Activated CD4-positive, alpha-beta T cell treated with anti-CD3 and anti-CD28 coated beads, Interleukin-2, amount 10 ng/mL, durations not matched to agents 7 days and 5 days (primary cell): ENCODE measurements around the gene TUFT1. TPM values are rescaled to one million over a fixed set of nuclear protein-coding genes. Genes with fewer than 3 reads are reported as not detected.

Experiments
- CTCF ChIA-PET: fragments of 350-600 bp; sonication (Branson Sonifier 250); formaldehyde crosslinking; loops from one replicate; lab custom pipeline; 2021; ENCODE audit warnings: antibody characterized with exemption; lab: Charles Lee
- POLR2A ChIA-PET: fragments of 350-600 bp; sonication (Branson Sonifier 250); formaldehyde crosslinking; loops from one replicate; lab custom pipeline; 2021; ENCODE audit warnings: antibody characterized with exemption; lab: Charles Lee
- DNase-seq: peaks from one replicate; pipeline ENCODE4 v3.0.0-alpha.2; 2020
- H3K27ac Mint-ChIP-seq: one replicate; pipeline ENCODE4 v1.8.0; 2021; ENCODE audit warnings: mild to moderate bottlenecking, moderate library complexity, mixed read lengths
- H3K27me3 Mint-ChIP-seq: one replicate; pipeline ENCODE4 v1.8.0; 2021; ENCODE audit warnings: mixed read lengths
- H3K36me3 Mint-ChIP-seq: one replicate; pipeline ENCODE4 v1.8.0; 2021; ENCODE audit warnings: low read depth, mixed read lengths
- H3K4me1 Mint-ChIP-seq: one replicate; pipeline ENCODE4 v1.8.0; 2021; ENCODE audit warnings: mixed read lengths
- H3K4me3 Mint-ChIP-seq: one replicate; pipeline ENCODE4 v1.8.0; 2021; ENCODE audit warnings: mild to moderate bottlenecking, moderate library complexity, mixed read lengths
- H3K9me3 Mint-ChIP-seq: one replicate; pipeline ENCODE4 v1.8.0; 2021; ENCODE audit warnings: mixed read lengths
- total RNA-seq, 2 experiments: library from RNA; stranded (reverse); gene quantifications; one replicate each; pipeline ENCODE4 v1.2.3, GENCODE V29; 2021

Gene TUFT1
- total RNA-seq, result 1 to 10 TPM; 1.9 to 2.2 TPM

DNA sequence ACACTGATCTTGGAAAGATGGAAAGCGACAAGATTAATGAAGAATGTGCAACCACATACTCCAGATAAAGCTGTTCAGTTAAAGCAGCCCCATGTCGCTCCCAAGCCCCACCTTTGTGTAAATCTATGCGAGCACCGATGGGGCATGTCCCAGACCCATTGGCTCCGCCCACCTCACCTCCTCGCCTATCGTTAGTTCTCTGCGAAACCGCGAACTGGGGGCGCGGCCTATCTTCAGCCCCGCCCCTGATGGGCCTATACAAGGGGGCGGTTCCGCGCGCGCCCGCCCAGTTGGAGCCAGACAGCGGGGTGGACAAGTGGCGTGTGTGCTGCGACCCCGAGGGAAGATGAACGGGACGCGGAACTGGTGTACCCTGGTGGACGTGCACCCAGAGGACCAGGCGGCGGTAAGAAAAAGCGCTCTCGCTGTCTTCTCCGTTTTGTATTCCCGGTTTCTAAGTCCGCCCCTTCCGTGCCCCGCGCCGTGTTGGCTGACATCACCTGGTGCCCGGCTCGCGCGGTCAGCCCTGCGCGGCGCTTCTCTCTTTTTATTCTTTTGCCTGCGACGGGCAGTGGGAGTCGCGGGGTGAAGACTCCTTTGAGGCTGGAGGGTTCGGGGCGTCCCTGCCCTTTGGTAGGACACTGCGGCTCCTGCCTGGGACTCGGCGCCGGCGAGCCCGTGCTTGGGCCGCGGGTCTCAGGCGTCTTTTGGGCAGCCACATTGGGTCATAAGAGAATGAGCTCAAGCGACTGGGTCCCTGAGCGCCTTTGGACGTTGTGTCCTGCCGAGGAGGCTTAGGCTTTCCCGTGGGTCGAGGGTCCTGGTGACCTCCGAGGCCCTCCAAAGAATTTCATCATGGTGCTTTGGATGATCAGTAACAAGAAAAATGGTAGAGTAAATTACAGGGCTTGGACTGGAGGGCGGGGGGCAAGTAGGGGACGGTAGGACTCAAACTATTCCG, at the start of gene TUFT1:
TSS of gene TUFT1 (plus strand) at position 289 of the 961 bp plus-strand sequence. CDS start at position 347, 58 bp downstream.
- Mint-ChIP-seq H3K27ac (peak within 1 kb of the TSS; percentile 78), H3K9me3 (no peaks in the 10 kb centered on the region), H3K36me3 (no peaks in the 10 kb centered on the region), H3K27me3 (peaks cover 10% of the 10 kb centered on the region), H3K4me1 (peaks cover 26% of the 10 kb centered on the region), H3K4me3 (peak within 1 kb of the TSS; percentile 86)
- CTCF ChIA-PET, result interaction anchor here (0.5 to 1.5 kb wide), 8 partner anchors 11 to 297 kb away, joined by 3 to 5 read pairs (median 3); no protein-coding TSS in a partner anchor
- POLR2A ChIA-PET, result interaction anchor here (0.6 to 0.7 kb wide), 2 partner anchors 96 to 359 kb away, joined by 3 read pairs; no protein-coding TSS in a partner anchor
- peak; percentile 95 for DNase-seq

DNA sequence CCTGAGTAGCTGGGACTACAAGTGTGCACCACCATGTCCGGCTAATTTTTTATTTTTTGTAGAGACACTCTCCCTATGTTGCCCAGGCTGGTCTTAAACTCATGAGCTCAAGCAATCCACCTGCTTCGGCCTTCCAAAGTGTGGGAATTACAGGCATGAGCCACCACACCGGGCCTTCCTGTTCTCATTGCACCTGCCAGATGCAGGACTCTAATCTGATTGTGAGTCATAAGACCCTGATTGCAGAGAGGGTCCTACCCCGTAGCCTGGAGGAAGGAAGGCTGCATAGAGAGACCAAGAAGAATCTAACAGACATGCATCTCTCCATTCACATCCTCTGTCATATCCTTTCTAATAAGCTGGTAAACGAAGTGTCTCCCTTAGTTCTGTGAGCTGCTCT, 48.5 kb upstream of the TUFT1 start:
- H3K36me3 Mint-ChIP-seq, result no peaks in the 10 kb centered on the region
- ChIA-PET POLR2A (no interaction called here), CTCF (interaction anchor here (0.5 kb wide), 1 partner anchor 73 kb away, joined by 3 read pairs; no protein-coding TSS in a partner anchor)
- H3K27ac Mint-ChIP-seq, result no peak overlapping the region
- H3K27me3 Mint-ChIP-seq, result peaks cover 2% of the 10 kb centered on the region
- no peak overlapping the region for H3K4me3 Mint-ChIP-seq
- no peak for DNase-seq
- no peaks in the 10 kb centered on the region for H3K4me1 Mint-ChIP-seq
- H3K9me3 Mint-ChIP-seq, result no peaks in the 10 kb centered on the region

- Mint-ChIP-seq H3K4me3 (no peak overlapping the region), H3K4me1 (no peaks in the 10 kb centered on the region), H3K36me3 (no peaks in the 10 kb centered on the region), H3K27ac (no peak overlapping the region), H3K9me3 (no peaks in the 10 kb centered on the region), H3K27me3 (peaks cover 2% of the 10 kb centered on the region)
- ChIA-PET CTCF (interaction anchor here (0.5 kb wide), 1 partner anchor 74 kb away, joined by 3 read pairs; no protein-coding TSS in a partner anchor), POLR2A (no interaction called here)
- no peak for DNase-seq
These were observed 48.0 kb upstream of the TUFT1 start for GRCh38 chr1:151492120-151492519.

- CTCF ChIA-PET, result interaction anchor here (1.1 to 2.1 kb wide), 3 partner anchors 10 to 44 kb away, joined by 3 to 7 read pairs (median 3); no protein-coding TSS in a partner anchor
- no peak overlapping the region for H3K27ac Mint-ChIP-seq
- no peaks in the 10 kb centered on the region for H3K4me1 Mint-ChIP-seq
- no peak overlapping the region for H3K4me3 Mint-ChIP-seq
- no peaks in the 10 kb centered on the region for H3K9me3 Mint-ChIP-seq
- no peaks in the 10 kb centered on the region for H3K36me3 Mint-ChIP-seq
- POLR2A ChIA-PET, result interaction anchor here (0.6 kb wide), 1 partner anchor 1394 kb away, joined by 3 read pairs; no protein-coding TSS in a partner anchor
- no peak for DNase-seq
- H3K27me3 Mint-ChIP-seq, result peaks cover 2% of the 10 kb centered on the region
These were observed 47.1 kb upstream of the TUFT1 start for GRCh38 chr1:151493042-151493441.

DNA sequence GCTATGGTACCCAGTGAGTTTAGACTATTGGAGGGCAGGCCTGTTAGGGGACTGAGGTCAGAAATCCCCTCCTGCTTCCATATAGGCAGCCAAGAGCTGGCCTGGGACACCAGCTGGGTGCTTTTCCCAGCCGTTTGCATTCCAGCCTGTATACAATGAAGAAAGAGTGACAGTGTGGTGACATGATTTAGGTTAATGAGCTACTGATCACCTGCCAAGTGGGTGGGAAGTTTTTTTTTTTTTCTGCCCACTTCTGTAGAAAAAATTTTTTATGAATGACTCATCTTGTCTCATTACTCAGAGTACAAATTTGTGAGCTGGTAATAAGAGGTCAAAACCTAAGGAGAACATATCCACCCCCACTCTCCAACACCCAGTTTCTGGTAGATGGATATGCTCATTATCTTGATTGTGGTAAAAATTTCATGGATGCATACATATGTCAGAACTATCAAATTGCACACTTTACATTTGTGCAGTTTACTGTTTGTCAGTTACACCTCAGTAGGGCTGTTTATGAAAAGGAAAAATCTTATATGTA, 45.3 kb upstream of the TUFT1 start:
- H3K4me1 Mint-ChIP-seq, result no peaks in the 10 kb centered on the region
- H3K4me3 Mint-ChIP-seq, result no peak overlapping the region
- POLR2A ChIA-PET, result no interaction called here
- DNase-seq, result no peak
- H3K27ac Mint-ChIP-seq, result no peak overlapping the region
- H3K36me3 Mint-ChIP-seq, result no peaks in the 10 kb centered on the region
- peaks cover 4% of the 10 kb centered on the region for H3K27me3 Mint-ChIP-seq
- H3K9me3 Mint-ChIP-seq, result no peaks in the 10 kb centered on the region
- CTCF ChIA-PET, result interaction anchor here (0.6 to 2.1 kb wide), 7 partner anchors 11 to 304 kb away, joined by 3 to 7 read pairs (median 3); partner anchors contain the start of gene CGN

- H3K4me1 Mint-ChIP-seq, result no peaks in the 10 kb centered on the region
- peaks cover 4% of the 10 kb centered on the region for H3K27me3 Mint-ChIP-seq
- H3K9me3 Mint-ChIP-seq, result no peaks in the 10 kb centered on the region
- DNase-seq, result no peak
- ChIA-PET CTCF (interaction anchor here (0.6 kb wide), 1 partner anchor 185 kb away, joined by 3 read pairs; no protein-coding TSS in a partner anchor), POLR2A (no interaction called here)
- H3K4me3 Mint-ChIP-seq, result no peak overlapping the region
- no peak overlapping the region for H3K27ac Mint-ChIP-seq
- no peaks in the 10 kb centered on the region for H3K36me3 Mint-ChIP-seq
These were observed 44.8 kb upstream of the TUFT1 start for GRCh38 chr1:151495316-151495715.

- H3K9me3 Mint-ChIP-seq, result no peaks in the 10 kb centered on the region
- H3K36me3 Mint-ChIP-seq, result no peaks in the 10 kb centered on the region
- H3K27me3 Mint-ChIP-seq, result peaks cover 2% of the 10 kb centered on the region
- H3K27ac Mint-ChIP-seq, result no peak overlapping the region
- no peak overlapping the region for H3K4me3 Mint-ChIP-seq
- H3K4me1 Mint-ChIP-seq, result no peaks in the 10 kb centered on the region
- ChIA-PET CTCF (interaction anchor here (1.0 to 1.1 kb wide), 2 partner anchors 10 to 23 kb away, joined by 3 to 4 read pairs; no protein-coding TSS in a partner anchor), POLR2A (no interaction called here)
- no peak for DNase-seq
These were observed 40.7 kb upstream of the TUFT1 start for GRCh38 chr1:151499365-151499764.

- CTCF ChIA-PET, result interaction anchor here (1.0 to 1.1 kb wide), 2 partner anchors 10 to 24 kb away, joined by 3 to 4 read pairs; no protein-coding TSS in a partner anchor
- no peaks in the 10 kb centered on the region for H3K9me3 Mint-ChIP-seq
- POLR2A ChIA-PET, result no interaction called here
- H3K4me3 Mint-ChIP-seq, result no peak overlapping the region
- no peak for DNase-seq
- H3K27me3 Mint-ChIP-seq, result peaks cover 2% of the 10 kb centered on the region
- H3K27ac Mint-ChIP-seq, result no peak overlapping the region
- H3K4me1 Mint-ChIP-seq, result no peaks in the 10 kb centered on the region
- H3K36me3 Mint-ChIP-seq, result no peaks in the 10 kb centered on the region
These were observed 40.2 kb upstream of the TUFT1 start for GRCh38 chr1:151499930-151500329.

DNA sequence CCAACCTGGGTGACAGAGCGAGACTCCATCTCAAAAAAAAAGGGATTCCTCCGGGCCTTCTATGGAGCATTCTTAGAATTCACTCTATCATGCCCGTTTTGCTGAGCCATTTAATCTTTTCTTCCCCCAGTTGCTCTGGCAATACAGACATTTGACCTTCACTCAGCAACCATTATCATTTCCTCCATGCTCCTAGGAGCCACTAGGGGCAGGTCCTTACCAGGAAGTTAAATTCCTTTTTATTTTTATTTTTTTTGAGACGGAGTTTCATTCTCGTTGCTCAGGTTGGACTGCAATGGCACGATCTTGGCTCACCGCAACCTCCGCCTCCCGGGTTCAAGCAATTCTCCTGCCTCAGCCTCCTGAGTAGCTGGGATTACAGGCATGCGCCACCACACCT, 38.6 kb upstream of the TUFT1 start:
- no peak overlapping the region for H3K27ac Mint-ChIP-seq
- ChIA-PET CTCF (interaction anchor here (1.2 to 1.6 kb wide), 2 partner anchors 9 to 38 kb away, joined by 3 to 4 read pairs; partner anchors contain the start of gene TUFT1), POLR2A (no interaction called here)
- DNase-seq, result no peak
- no peak overlapping the region for H3K4me3 Mint-ChIP-seq
- no peaks in the 10 kb centered on the region for H3K9me3 Mint-ChIP-seq
- H3K4me1 Mint-ChIP-seq, result no peaks in the 10 kb centered on the region
- no peaks in the 10 kb centered on the region for H3K36me3 Mint-ChIP-seq
- H3K27me3 Mint-ChIP-seq, result peaks cover 5% of the 10 kb centered on the region

DNA sequence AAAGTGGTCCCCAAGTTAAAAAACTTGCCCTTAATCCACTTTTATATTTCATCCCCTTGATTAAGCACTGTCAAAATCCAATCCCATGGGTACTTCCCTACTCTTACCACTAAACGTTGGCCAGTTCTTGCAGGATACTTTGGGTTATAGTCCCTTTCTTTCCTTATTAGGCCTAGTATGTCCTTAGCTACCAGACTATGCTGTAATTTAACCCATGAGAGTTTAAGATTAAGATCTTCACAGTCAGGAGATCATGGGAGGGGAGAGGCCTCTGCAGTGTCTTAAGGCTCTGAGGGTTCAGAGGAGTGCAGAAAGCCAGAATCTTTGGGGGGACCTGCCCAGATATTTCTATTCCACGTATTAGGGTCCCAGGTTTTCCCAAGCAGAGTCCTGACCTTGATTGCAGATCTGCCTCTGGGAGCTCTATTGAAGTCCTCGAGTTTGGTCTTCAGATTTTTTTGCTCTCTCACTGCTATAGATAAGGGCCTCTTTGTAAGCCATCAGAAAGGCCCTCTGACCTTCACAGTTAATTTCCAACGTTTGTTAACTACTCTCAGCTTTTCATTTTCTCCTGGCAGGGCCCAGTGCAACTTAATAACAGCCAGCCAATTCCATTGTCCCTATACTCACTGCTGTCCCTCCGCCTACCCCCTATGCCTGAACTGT, 37.9 kb upstream of the TUFT1 start:
- H3K36me3 Mint-ChIP-seq, result no peaks in the 10 kb centered on the region
- no peak for DNase-seq
- no peak overlapping the region for H3K4me3 Mint-ChIP-seq
- ChIA-PET POLR2A (no interaction called here), CTCF (interaction anchor here (0.5 to 1.7 kb wide), 5 partner anchors 12 to 242 kb away, joined by 3 to 6 read pairs (median 3); no protein-coding TSS in a partner anchor)
- H3K9me3 Mint-ChIP-seq, result no peaks in the 10 kb centered on the region
- H3K27ac Mint-ChIP-seq, result no peak overlapping the region
- H3K27me3 Mint-ChIP-seq, result peaks cover 5% of the 10 kb centered on the region
- H3K4me1 Mint-ChIP-seq, result no peaks in the 10 kb centered on the region

- no peaks in the 10 kb centered on the region for H3K36me3 Mint-ChIP-seq
- no peaks in the 10 kb centered on the region for H3K9me3 Mint-ChIP-seq
- ChIA-PET CTCF (interaction anchor here (0.5 to 1.7 kb wide), 4 partner anchors 13 to 41 kb away, joined by 3 to 6 read pairs (median 3); no protein-coding TSS in a partner anchor), POLR2A (no interaction called here)
- H3K4me1 Mint-ChIP-seq, result no peaks in the 10 kb centered on the region
- DNase-seq, result no peak
- no peak overlapping the region for H3K27ac Mint-ChIP-seq
- no peak overlapping the region for H3K4me3 Mint-ChIP-seq
- peaks cover 5% of the 10 kb centered on the region for H3K27me3 Mint-ChIP-seq
These were observed 37.0 kb upstream of the TUFT1 start for GRCh38 chr1:151502859-151503780.
